Stimulated activated CD8-positive, alpha-beta memory T cell treated with anti-CD3 and anti-CD28 coated beads, Interleukin-7, amount 100 ng/mL, for 1 hour (primary cell): ENCODE results near the gene EIF6.

Source experiments
- DNase-seq, 2 donors: peaks; one replicate each; pipeline ENCODE4 v3.0.0-alpha.2; 2020; ENCODE audit warnings: low read depth in 2 of 2

EIF6 gene

GRCh38 chr20:35314816-35315631 is 30.5 kb upstream of the EIF6 start:
- DNase-seq: no peak

DNA sequence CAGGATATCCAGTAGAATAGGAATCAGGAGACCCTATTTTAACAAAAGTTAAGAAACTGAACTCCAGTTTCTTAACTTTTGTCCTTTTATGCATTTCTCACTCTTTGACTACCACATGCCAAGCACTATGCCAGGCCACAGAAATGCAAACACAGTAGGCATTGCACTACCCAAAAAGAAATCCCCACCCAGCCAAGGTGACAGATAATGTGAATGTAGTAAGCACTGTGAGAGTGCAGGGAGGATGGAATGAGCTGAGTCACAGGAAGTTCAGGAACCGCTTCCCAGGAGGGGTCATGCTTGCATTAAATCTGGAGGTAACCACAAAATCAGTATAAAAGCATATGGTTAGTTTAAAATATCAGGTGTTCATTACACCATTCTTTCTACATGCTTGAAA is 27.7 kb upstream of the EIF6 start:
- no peak for DNase-seq

DNA sequence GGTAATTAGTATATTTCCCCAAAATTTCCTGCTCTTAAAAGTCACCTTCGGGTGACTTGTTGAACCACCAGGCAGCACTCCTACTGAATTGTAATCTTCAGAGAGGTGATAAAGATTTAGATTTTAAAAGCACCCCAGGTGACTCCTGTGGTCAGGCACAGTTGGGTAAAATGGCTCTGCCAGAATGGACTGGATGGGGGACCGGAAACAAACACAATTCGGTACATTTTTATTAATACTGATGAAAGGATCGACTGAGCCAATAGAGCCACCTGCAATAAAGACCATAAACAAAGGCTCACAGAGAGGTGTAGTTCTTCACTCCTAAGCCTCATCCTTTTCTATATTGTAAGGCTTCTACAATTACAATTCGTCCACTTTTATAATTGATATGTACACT is 27.2 kb upstream of the EIF6 start:
- no peak for DNase-seq

DNA sequence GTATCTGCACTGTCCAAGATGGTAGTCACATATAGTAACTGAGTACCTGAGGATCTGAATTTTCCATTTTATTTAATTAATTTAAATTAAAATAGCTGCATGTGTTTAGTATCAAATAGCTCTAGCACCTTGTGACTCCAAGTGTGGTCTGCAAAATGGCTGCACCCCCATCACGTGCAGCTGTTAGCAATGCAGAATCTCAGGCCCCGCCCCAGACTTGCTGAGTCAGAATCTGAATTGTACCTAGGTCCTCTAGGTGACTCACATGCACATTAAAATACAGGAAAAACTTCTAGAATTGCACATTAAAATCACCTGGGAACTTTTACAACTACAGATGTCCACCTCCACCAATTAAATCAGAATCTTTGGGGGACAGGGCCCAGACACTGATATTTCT is 26.8 kb upstream of the EIF6 start:
- DNase-seq: no peak

DNA sequence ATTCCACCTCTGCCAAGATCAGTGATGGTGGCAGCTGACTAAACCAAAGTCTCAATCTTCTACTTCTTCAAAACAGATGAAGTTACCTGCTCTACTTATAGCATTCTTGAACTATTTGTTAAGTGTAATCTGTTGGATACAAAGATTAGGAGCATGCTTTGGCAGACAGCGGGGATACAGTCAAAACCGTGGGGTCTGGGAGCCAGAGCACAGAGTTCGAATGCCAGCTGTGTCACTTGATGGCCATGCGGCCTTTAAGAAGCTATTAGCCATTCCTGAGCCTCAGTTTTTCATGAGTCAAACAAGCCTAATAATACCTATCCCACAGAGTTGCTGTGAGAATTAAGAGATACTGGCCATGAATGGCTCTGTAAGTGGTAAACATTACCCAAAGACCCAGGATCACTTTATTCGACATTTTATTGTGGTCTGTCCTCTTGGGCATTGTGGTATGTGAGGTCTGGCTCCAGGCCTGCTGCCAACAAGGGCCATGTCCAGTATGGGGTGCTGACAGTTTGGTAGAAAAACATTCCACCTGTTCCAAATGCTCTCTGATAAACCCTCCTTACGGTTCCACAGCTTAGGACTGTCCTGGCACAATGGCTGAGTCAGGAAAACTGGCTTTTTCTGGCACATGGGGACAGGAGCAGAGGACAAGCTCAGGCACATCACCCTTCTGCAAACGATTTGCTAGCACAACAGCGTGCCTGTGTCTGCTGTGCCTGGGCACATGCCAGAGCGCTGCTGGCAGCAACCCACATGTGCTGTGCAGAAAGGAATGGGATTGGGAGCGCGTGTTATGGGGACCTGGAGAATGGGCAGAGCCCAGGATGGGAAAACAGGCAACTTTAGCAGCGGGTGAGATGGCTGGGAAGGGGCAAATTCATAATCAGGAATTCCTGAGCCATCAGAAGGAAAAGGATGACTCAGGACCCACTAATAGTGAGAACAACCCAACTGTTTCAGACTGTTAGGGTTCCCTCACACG is 23.4 kb upstream of the EIF6 start:
- no peak for DNase-seq

DNA sequence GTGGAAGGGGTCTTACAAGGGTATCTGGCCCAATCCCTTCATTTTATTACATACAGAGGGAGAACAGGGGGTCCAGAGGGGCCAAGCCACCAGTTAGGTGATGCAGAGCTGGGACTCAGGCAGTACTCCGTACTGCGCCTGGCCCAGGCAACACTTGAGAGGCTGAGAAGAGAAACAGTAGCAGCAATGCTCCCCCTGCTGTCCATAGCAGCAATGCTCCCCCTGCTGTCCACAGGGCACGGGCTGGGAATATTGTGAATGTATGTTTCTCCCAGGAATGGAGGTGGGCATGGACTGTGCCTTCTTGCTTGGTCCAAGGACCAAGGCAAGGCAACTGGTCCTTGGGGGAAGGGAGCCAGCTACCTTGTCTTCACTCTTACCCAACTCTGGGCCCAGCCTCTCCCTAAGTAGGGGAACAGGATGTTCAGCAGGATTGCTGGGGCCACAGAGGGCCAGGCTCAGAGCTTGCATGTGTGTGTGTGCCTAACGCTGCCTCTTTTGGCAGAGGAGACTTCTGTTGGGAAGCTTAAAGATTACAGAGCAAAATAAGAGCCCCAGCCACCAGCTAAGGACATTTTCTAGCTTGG is 22.5 kb upstream of the EIF6 start:
- no peak for DNase-seq

GRCh38 chr20:35305682-35306556 is 21.3 kb upstream of the EIF6 start:
- DNase-seq: no peak

DNA sequence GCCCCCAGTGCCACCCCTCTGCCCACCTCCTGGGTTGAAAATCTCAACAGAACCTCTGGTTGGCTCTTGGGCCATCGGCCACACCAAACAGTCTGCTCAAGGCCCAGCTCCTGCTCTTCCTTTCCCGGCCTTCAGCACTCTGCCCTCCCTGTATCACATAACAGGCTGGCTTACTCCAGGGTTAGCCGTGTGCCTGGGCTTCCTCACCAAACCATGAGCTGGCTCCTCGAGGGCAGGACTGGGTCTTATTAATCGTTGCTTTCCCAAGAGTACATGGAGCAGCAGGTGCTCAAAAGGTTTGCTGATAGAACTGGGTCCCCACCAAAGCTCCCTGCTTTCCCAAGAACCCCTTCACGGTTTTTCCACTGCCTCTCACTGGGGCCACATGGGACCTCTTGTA is 20.4 kb upstream of the EIF6 start:
- DNase-seq: no peak

- DNase-seq: peak; percentile 61 to 64
Observed at GRCh38 chr20:35303735-35304491, 19.3 kb upstream of the EIF6 start.

- no peak for DNase-seq
Observed at GRCh38 chr20:35303382-35303734, 18.8 kb upstream of the EIF6 start.

DNA sequence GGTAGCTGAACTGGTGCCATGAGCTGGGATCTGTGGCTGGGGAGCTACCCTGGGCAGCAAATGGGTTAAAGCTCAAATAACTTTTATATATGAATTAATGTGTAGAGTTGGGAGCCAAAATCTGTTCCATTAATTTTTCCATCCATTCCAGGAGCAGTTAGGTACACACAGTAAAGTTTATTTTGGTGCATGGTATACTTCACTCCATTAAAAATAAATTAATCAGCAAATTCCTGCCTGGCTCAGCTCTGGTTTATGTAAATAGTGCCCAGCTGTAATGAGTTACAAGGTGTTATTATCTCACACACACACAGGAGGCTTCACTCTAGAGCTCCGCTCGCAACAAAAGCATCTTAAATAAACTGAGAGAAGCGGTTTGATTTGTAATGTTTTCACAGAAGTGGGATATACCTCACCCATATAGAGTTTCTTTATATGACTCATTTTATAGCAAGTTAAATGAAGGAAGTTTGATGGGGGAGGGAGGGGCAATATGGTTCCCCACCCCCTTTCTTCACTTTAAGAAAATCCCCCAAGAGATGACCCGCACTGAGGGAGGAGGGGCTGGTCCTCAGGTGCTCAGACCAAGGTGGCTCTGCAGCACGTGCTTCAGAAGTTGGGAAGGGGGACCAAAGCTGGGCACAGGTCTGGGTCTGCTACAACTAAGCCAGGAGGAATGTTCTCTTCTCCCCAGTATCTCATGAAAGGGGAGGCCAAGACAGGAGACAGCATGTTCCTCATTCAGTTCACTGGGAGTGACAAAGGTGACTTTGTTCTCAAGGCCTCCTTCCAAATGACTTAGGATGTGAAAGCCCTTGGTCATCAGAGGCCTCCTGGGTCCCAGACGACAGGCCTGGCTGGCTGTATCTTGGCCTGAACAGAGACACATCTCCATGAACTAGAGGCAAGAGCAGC is 18.1 kb upstream of the EIF6 start:
- DNase-seq: no peak

DNA sequence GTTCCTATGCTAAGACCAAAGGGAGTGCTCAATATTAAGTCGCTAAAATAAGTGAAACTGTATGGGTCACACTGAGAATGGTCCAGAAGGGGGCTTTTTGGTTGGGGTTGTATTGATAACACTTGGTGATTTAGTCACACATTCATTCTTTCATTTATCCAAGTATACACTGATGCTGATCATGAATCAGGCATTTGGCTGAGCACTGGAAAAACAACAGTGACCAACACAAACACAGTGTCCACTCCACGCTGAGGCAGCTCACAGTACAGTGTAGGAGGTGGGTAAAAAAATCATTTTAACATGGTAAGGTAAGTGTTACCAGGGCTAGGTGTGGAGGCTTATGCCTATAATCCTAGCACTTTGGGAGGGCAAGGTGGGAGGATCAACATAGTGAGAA is 16.9 kb upstream of the EIF6 start:
- DNase-seq: no peak

- DNase-seq: no peak
Observed at GRCh38 chr20:35300469-35301262, 16.1 kb upstream of the EIF6 start.

DNA sequence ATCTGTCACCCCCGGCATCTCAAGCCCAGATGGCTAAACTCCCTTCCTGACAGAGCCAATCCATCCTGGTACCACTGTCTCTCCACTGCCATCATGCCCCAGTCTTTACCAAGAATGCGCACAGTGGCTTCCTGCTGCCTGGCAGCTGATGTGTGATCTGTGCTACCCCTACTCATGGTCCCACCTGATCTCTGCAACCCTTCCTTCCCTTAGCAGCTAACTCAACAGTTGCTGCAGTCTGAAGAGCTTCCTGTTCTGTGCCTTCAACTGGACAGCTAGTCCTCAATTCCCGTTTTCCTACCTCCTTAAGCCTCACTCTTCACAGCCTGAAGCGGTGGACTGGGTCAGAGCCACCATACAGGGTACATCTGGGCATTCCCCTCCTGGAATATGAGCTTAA is 15.2 kb upstream of the EIF6 start:
- DNase-seq: no peak

- no peak for DNase-seq
Observed at GRCh38 chr20:35298264-35298663, 13.7 kb upstream of the EIF6 start.

GRCh38 chr20:35297740-35298139 is 13.2 kb upstream of the EIF6 start:
- DNase-seq: no peak

- DNase-seq: no peak
Observed at GRCh38 chr20:35297155-35297554, 12.6 kb upstream of the EIF6 start.

- DNase-seq: no peak
Observed at GRCh38 chr20:35296101-35296554, 11.6 kb upstream of the EIF6 start.

GRCh38 chr20:35295674-35296073 is 11.1 kb upstream of the EIF6 start:
- DNase-seq: no peak
